ENCODE measurements around the gene LTC4S.

- no peak for TF ChIP-seq CTCF (IDR thresholded peaks at IDR 0.05; ENCODE audit: insufficient read depth, low read length)
- TF ChIP-seq, protein P1, sequence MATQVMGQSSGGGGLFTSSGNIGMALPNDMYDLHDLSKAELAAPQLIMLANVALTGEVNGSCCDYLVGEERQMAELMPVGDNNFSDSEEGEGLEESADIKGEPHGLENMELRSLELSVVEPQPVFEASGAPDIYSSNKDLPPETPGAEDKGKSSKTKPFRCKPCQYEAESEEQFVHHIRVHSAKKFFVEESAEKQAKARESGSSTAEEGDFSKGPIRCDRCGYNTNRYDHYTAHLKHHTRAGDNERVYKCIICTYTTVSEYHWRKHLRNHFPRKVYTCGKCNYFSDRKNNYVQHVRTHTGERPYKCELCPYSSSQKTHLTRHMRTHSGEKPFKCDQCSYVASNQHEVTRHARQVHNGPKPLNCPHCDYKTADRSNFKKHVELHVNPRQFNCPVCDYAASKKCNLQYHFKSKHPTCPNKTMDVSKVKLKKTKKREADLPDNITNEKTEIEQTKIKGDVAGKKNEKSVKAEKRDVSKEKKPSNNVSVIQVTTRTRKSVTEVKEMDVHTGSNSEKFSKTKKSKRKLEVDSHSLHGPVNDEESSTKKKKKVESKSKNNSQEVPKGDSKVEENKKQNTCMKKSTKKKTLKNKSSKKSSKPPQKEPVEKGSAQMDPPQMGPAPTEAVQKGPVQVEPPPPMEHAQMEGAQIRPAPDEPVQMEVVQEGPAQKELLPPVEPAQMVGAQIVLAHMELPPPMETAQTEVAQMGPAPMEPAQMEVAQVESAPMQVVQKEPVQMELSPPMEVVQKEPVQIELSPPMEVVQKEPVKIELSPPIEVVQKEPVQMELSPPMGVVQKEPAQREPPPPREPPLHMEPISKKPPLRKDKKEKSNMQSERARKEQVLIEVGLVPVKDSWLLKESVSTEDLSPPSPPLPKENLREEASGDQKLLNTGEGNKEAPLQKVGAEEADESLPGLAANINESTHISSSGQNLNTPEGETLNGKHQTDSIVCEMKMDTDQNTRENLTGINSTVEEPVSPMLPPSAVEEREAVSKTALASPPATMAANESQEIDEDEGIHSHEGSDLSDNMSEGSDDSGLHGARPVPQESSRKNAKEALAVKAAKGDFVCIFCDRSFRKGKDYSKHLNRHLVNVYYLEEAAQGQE (IDR thresholded peaks at IDR 0.05; ENCODE audit: insufficient replicate concordance, low read depth) = no peak
Measured at GRCh38 chr5:179804555-179804947, 10.8 kb downstream of the LTC4S start.

Measured in HL-60 (cell line).